ENCODE data around the gene TPSAB1. TPM values are rescaled to one million over a fixed set of nuclear protein-coding genes. Genes with fewer than 3 reads are reported as not detected.

Gene TPSAB1
- total RNA-seq, 1 donor from 2014 or later, result not detected

DNA sequence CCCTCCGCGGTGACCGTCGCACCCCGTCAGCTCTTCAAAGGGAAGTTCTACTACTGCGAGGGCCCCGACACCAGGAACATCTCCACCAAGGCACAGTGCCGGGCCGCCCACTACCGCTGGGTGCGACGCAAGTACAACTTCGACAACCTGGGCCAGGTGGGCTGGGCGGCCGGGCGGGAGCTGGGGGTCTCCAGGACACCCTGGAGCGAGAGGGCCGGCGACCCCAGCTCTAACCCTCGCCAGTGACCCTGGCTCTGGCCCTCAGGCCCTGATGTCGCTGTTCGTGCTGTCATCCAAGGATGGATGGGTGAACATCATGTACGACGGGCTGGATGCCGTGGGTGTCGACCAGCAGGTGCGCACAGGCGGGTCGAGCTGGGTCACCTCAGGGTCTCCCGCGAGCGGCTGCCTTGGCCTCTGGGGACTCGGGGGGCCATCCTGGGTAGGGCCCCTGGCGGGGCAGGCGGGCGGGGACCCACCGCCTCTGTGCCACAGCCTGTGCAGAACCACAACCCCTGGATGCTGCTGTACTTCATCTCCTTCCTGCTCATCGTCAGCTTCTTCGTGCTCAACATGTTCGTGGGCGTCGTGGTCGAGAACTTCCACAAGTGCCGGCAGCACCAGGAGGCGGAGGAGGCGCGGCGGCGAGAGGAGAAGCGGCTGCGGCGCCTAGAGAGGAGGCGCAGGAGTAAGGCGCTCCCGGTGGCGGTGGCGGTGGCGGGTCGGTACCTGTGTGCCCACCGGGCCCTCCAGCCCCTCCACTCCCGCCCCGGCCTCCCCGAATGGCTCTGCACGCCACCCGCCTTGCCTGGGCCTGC lies 28.8 kb upstream of the TPSAB1 start:
- no peak overlapping the region for H3K27ac Mint-ChIP-seq (ENCODE audit: unreplicated experiment)
- H3K4me3 Mint-ChIP-seq (ENCODE audit: unreplicated experiment), result no peak overlapping the region
- DNase-seq, result no peak
- peaks cover 3% of the 10 kb centered on the region for H3K9me3 Mint-ChIP-seq (ENCODE audit: unreplicated experiment)
- no peaks in the 10 kb centered on the region for H3K36me3 Mint-ChIP-seq (ENCODE audit: unreplicated experiment)
- H3K27me3 Mint-ChIP-seq (ENCODE audit: unreplicated experiment), result peaks cover 10% of the 10 kb centered on the region
- TF ChIP-seq, protein P1, sequence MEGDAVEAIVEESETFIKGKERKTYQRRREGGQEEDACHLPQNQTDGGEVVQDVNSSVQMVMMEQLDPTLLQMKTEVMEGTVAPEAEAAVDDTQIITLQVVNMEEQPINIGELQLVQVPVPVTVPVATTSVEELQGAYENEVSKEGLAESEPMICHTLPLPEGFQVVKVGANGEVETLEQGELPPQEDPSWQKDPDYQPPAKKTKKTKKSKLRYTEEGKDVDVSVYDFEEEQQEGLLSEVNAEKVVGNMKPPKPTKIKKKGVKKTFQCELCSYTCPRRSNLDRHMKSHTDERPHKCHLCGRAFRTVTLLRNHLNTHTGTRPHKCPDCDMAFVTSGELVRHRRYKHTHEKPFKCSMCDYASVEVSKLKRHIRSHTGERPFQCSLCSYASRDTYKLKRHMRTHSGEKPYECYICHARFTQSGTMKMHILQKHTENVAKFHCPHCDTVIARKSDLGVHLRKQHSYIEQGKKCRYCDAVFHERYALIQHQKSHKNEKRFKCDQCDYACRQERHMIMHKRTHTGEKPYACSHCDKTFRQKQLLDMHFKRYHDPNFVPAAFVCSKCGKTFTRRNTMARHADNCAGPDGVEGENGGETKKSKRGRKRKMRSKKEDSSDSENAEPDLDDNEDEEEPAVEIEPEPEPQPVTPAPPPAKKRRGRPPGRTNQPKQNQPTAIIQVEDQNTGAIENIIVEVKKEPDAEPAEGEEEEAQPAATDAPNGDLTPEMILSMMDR (IDR thresholded peaks at IDR 0.05; ENCODE audit: partially characterized antibody, unreplicated experiment), result no peak
- no peaks in the 10 kb centered on the region for H3K4me1 Mint-ChIP-seq (ENCODE audit: low read depth, unreplicated experiment)

DNA sequence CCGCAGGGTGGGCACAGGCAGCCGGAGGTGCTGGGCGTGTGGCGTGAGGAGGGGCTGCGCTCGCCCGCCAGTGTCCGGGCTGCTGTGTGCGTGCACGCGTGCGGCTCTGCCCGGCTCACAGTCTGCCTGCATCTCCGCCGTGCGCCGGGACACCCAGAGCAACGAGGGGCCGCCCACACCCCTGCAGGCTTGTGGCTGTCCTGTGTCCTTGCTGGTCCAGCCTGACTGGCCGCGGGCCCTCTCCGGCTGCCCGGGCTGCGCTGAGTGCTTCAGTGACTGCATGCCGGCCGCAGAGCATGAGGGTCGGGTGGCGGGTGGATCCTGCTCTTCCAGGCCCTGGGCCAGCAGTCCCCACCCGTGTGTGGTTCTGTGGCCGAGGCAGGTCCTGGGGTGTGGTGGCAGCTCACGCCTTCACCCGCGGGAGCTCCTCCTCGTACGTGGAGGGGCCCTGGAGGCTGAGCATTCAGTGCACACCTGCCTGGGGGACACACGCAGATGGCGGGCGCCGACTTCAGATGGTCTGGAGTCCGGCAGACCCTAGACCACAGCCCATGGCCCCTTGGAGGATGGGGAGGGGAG lies 27.8 kb upstream of the TPSAB1 start:
- Mint-ChIP-seq H3K27ac (ENCODE audit: unreplicated experiment) (no peak overlapping the region), H3K4me1 (ENCODE audit: low read depth, unreplicated experiment) (no peaks in the 10 kb centered on the region), H3K4me3 (ENCODE audit: unreplicated experiment) (no peak overlapping the region), H3K27me3 (ENCODE audit: unreplicated experiment) (peaks cover 11% of the 10 kb centered on the region), H3K9me3 (ENCODE audit: unreplicated experiment) (peaks cover 3% of the 10 kb centered on the region), H3K36me3 (ENCODE audit: unreplicated experiment) (no peaks in the 10 kb centered on the region)
- TF ChIP-seq, protein P1 (IDR thresholded peaks at IDR 0.05; ENCODE audit: partially characterized antibody, unreplicated experiment), result no peak
- DNase-seq, result no peak

DNA sequence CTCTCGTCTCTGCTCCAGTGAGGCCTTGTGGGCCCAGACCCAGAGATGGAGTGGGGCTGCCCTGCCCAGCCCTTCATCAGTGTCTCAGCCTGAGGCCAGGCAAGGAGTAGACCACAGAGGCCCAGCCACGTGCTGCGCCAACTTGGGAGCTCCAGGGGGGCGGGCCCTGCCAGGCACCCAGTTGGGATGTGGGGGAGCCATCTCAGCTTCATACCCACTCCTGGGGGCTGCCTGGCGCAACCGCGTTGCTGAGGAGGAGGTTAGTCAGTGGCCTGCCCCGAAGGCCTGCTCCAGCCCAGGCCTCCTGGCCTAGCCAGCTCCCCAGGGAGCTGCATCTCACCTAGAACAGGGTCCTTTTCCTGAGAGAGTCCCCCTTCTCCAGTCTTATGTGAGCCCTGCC lies 27.3 kb upstream of the TPSAB1 start:
- H3K27me3 Mint-ChIP-seq (ENCODE audit: unreplicated experiment), result peaks cover 10% of the 10 kb centered on the region
- H3K9me3 Mint-ChIP-seq (ENCODE audit: unreplicated experiment), result peaks cover 5% of the 10 kb centered on the region
- TF ChIP-seq, protein P1 (IDR thresholded peaks at IDR 0.05; ENCODE audit: partially characterized antibody, unreplicated experiment), result no peak

DNA sequence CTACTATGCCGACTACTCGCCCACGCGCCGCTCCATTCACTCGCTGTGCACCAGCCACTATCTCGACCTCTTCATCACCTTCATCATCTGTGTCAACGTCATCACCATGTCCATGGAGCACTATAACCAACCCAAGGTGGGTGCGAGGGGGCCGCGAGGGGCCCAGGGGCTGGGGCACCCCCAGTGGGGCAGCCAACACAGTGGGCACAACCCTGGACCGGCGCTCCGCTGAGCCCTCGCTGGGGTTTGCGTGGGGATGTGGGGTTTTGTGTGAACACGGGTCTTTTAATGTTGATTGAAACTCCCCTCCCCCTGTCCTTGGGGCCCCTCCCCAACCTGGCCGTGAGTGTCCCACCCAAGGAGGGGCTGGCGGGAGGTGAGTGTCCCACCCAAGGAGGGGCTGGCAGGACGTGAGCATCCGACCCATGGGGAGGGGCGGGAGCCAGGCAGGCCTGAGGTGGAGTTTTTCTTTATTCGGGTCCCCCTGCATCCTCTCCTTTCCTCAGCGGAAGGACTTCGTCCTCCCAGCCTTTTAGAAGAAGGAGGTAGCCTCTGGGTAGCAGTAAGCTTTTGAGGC lies 26.6 kb upstream of the TPSAB1 start:
- Mint-ChIP-seq H3K27me3 (ENCODE audit: unreplicated experiment) (peaks cover 7% of the 10 kb centered on the region), H3K4me3 (ENCODE audit: unreplicated experiment) (no peak overlapping the region), H3K27ac (ENCODE audit: unreplicated experiment) (no peak overlapping the region), H3K36me3 (ENCODE audit: unreplicated experiment) (no peaks in the 10 kb centered on the region), H3K4me1 (ENCODE audit: low read depth, unreplicated experiment) (no peaks in the 10 kb centered on the region), H3K9me3 (ENCODE audit: unreplicated experiment) (peaks cover 5% of the 10 kb centered on the region)
- DNase-seq, result no peak
- TF ChIP-seq, protein P1 (IDR thresholded peaks at IDR 0.05; ENCODE audit: partially characterized antibody, unreplicated experiment), result no peak

More for the DNA sequence above, 27.3 kb upstream of the TPSAB1 start:
- no peak overlapping the region for H3K27ac Mint-ChIP-seq (ENCODE audit: unreplicated experiment)
- DNase-seq, result no peak
- no peaks in the 10 kb centered on the region for H3K36me3 Mint-ChIP-seq (ENCODE audit: unreplicated experiment)
- no peaks in the 10 kb centered on the region for H3K4me1 Mint-ChIP-seq (ENCODE audit: low read depth, unreplicated experiment)
- H3K4me3 Mint-ChIP-seq (ENCODE audit: unreplicated experiment), result no peak overlapping the region

DNA sequence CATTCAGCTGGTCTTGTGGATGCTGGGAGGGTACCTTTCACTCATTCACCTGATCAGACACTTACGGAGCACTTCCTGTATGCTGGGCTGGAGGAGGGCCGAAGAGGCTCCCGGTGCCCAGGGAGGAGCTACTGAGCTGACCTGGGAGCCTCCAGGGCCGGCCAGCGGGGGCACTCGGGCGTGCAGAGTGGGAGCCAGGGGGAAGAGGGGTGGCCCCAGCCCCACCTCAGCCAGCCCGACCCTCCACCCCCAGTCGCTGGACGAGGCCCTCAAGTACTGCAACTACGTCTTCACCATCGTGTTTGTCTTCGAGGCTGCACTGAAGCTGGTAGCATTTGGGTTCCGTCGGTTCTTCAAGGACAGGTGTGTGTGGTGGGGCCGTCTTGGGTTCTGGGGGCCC lies 25.8 kb upstream of the TPSAB1 start:
- H3K4me1 Mint-ChIP-seq (ENCODE audit: low read depth, unreplicated experiment), result no peaks in the 10 kb centered on the region
- peaks cover 4% of the 10 kb centered on the region for H3K27me3 Mint-ChIP-seq (ENCODE audit: unreplicated experiment)
- TF ChIP-seq, protein P1 (IDR thresholded peaks at IDR 0.05; ENCODE audit: partially characterized antibody, unreplicated experiment), result no peak
- H3K27ac Mint-ChIP-seq (ENCODE audit: unreplicated experiment), result no peak overlapping the region
- H3K4me3 Mint-ChIP-seq (ENCODE audit: unreplicated experiment), result no peak overlapping the region
- no peak for DNase-seq
- H3K36me3 Mint-ChIP-seq (ENCODE audit: unreplicated experiment), result no peaks in the 10 kb centered on the region
- peaks cover 3% of the 10 kb centered on the region for H3K9me3 Mint-ChIP-seq (ENCODE audit: unreplicated experiment)
